Astrocyte (in vitro differentiated cells and primary cell): Measurements from ENCODE around the gene SEC22A.

Source experiments
- CTCF ChIP-seq: IDR thresholded peaks from 2 replicates; pipeline ENCODE4 v1.5.1; 2011; ENCODE audit warnings: low read depth, mild to moderate bottlenecking, inconsistent platforms, low read length, moderate library complexity; ENCODE audit not compliant: insufficient read depth
- EZH2 ChIP-seq: IDR thresholded peaks from 2 replicates; pipeline ENCODE4 v1.6.1; 2012; ENCODE audit warnings: mild to moderate bottlenecking, low read length, inconsistent platforms; ENCODE audit not compliant: insufficient read depth

GRCh38 chr3:123283657-123284398 lies 82.1 kb downstream of the SEC22A start:
- TF ChIP-seq CTCF, result no peak
- TF ChIP-seq EZH2, result no peak
